Neural cell (in vitro differentiated cells): Measurements from ENCODE around the gene KAT8. TPM values are rescaled to one million over a fixed set of nuclear protein-coding genes. Genes with fewer than 3 reads are reported as not detected.

Source experiments
- H2AFZ ChIP-seq: fragments of 200-600, 300-800 bp; sonication (generic), shearing (Covaris generic); 2 replicates; pipeline ENCODE4 v1.6.0; 2014; ENCODE audit warnings: low read depth, mild to moderate bottlenecking, antibody characterized with exemption, low read length, moderate library complexity
- H3F3A ChIP-seq: fragments of 200-600 bp; shearing (Covaris generic); 2 replicates; pipeline ENCODE4 v1.6.1; 2016; ENCODE audit warnings: mild to moderate bottlenecking, moderate library complexity, mixed read lengths, antibody characterized with exemption, low read length; ENCODE audit not compliant: insufficient read depth, poor library complexity, severe bottlenecking
- H3K27ac ChIP-seq: fragments of 200-600, 300-800 bp; sonication (generic), shearing (Covaris generic); 2 replicates; pipeline ENCODE4 v1.5.1; 2014; ENCODE audit warnings: mild to moderate bottlenecking, low read length, moderate library complexity
- H3K27me3 ChIP-seq: fragments of 300-800, 200-600 bp; sonication (generic), shearing (Covaris generic); 2 replicates; pipeline ENCODE4 v1.6.0; 2014; ENCODE audit warnings: mild to moderate bottlenecking, low read depth, low read length, moderate library complexity; ENCODE audit not compliant: insufficient read depth
- H3K36me3 ChIP-seq: fragments of 300-800, 200-600 bp; sonication (generic), shearing (Covaris generic); 2 replicates; pipeline ENCODE4 v1.5.1; 2014; ENCODE audit warnings: mild to moderate bottlenecking, antibody characterized with exemption, low read length, moderate library complexity; ENCODE audit not compliant: insufficient read depth
- H3K4me2 ChIP-seq: fragments of 300-800, 200-600 bp; sonication (generic), shearing (Covaris generic); 2 replicates; pipeline ENCODE4 v1.6.0; 2014; ENCODE audit warnings: mild to moderate bottlenecking, low read length
- H3K4me3 ChIP-seq: fragments of 300-800, 200-600 bp; sonication (generic), shearing (Covaris generic); 2 replicates; pipeline ENCODE4 v1.5.1; 2014; ENCODE audit warnings: mild to moderate bottlenecking, low read length, moderate library complexity
- H3K79me2 ChIP-seq: fragments of 200-600 bp; shearing (Covaris generic); replicated peaks from 2 replicates; pipeline ENCODE4 v1.6.0; 2014; ENCODE audit warnings: mild to moderate bottlenecking, low read length, moderate library complexity; ENCODE audit not compliant: insufficient read depth
- H3K9ac ChIP-seq: fragments of 300-800, 200-600 bp; sonication (generic), shearing (Covaris generic); 2 replicates; pipeline ENCODE4 v1.6.1; 2016; ENCODE audit warnings: mild to moderate bottlenecking, low read length, mixed read lengths
- H3K9me2 ChIP-seq: fragments of 200-600 bp; shearing (Covaris generic); 2 replicates; pipeline ENCODE4 v1.6.1; 2016; ENCODE audit warnings: mild to moderate bottlenecking, low read length, mixed read lengths; ENCODE audit not compliant: insufficient read depth
- H3K9me3 ChIP-seq: fragments of 200-600, 300-800 bp; sonication (generic), shearing (Covaris generic); 2 replicates; pipeline ENCODE4 v1.6.1; 2016; ENCODE audit warnings: mild to moderate bottlenecking, mixed run types, low read length, moderate library complexity, mixed read lengths
- H4K20me1 ChIP-seq: fragments of 200-600 bp; shearing (Covaris generic); 2 replicates; pipeline ENCODE4 v1.6.1; 2016; ENCODE audit warnings: mild to moderate bottlenecking, mixed run types; ENCODE audit not compliant: insufficient read depth
- CTCF ChIP-seq: fragments of 450-650 bp; IDR thresholded peaks from 2 replicates; pipeline ENCODE4 v1.5.1; 2014; ENCODE audit warnings: antibody characterized with exemption, mild to moderate bottlenecking, moderate library complexity; ENCODE audit not compliant: poor library complexity, severe bottlenecking
- EP300 ChIP-seq: fragments of 450-650 bp; conservative IDR thresholded peaks from 2 replicates; pipeline ENCODE4 v1.6.1; 2014; ENCODE audit warnings: antibody characterized with exemption, mild to moderate bottlenecking, moderate library complexity; ENCODE audit not compliant: poor library complexity, severe bottlenecking
- EZH2 ChIP-seq: fragments of 200-600, 300-800 bp; shearing (Covaris generic), sonication (generic); IDR thresholded peaks from 2 replicates; pipeline ENCODE4 v1.6.1; 2014; ENCODE audit warnings: antibody characterized with exemption, low read length, borderline replicate concordance, mild to moderate bottlenecking; ENCODE audit not compliant: insufficient read depth, poor library complexity, severe bottlenecking
- MXI1 ChIP-seq: fragments of 450-650 bp; conservative IDR thresholded peaks from 2 replicates; pipeline ENCODE4 v1.6.1; 2014; ENCODE audit warnings: antibody characterized with exemption, mild to moderate bottlenecking; ENCODE audit not compliant: poor library complexity, severe bottlenecking
- POLR2AphosphoS5 ChIP-seq: IDR thresholded peaks from 2 replicates; pipeline ENCODE4 v1.6.1; 2012
- RAD21 ChIP-seq: fragments of 450-650 bp; conservative IDR thresholded peaks from 2 replicates; pipeline ENCODE4 v1.6.1; 2014; ENCODE audit warnings: antibody characterized with exemption, mild to moderate bottlenecking, moderate library complexity
- REST ChIP-seq: IDR thresholded peaks from 2 replicates; pipeline ENCODE4 v1.6.1; 2012; ENCODE audit warnings: borderline replicate concordance
- SMC3 ChIP-seq: fragments of 450-650 bp; conservative IDR thresholded peaks from 2 replicates; pipeline ENCODE4 v1.6.1; 2014; ENCODE audit warnings: antibody characterized with exemption, mild to moderate bottlenecking, moderate library complexity; ENCODE audit not compliant: poor library complexity
- TAF1 ChIP-seq: IDR thresholded peaks from 2 replicates; pipeline ENCODE4 v1.6.1; 2012; ENCODE audit warnings: low read depth
- polyA plus RNA-seq: library from polyadenylated mRNA; depleted of rRNA; stranded (reverse); fragments of >200 nt; gene quantifications from 2 replicates; pipeline ENCODE4 v1.2.3, GENCODE V29; 2014

Gene KAT8
- polyA plus RNA-seq, 1 donor from 2014 or later: 98.0 TPM

GRCh38 chr16:31141489-31142108 is 24.1 kb downstream of the KAT8 start:
- no peaks in the 10 kb centered on the region for H3F3A ChIP-seq
- H4K20me1 ChIP-seq: no peaks in the 10 kb centered on the region
- no peaks in the 10 kb centered on the region for H3K79me2 ChIP-seq
- no peaks in the 10 kb centered on the region for H3K9me3 ChIP-seq
- no peak overlapping the region for H3K4me2 ChIP-seq
- no peaks in the 10 kb centered on the region for H3K36me3 ChIP-seq
- H3K9me2 ChIP-seq: no peaks in the 10 kb centered on the region
- H3K9ac ChIP-seq: peak overlapping the region; percentile 53
- no peak overlapping the region for H3K27ac ChIP-seq
- H2AFZ ChIP-seq: no peak overlapping the region
- TF ChIP-seq MXI1 (no peak), EZH2 (no peak), SMC3 (no peak), RAD21 (no peak), TAF1 (no peak), POLR2AphosphoS5 (no peak)
- peak overlapping the region; percentile 68 for H3K4me3 ChIP-seq
- no peaks in the 10 kb centered on the region for H3K27me3 ChIP-seq

- H4K20me1 ChIP-seq: no peaks in the 10 kb centered on the region
- H3K9me2 ChIP-seq: no peaks in the 10 kb centered on the region
- H3K79me2 ChIP-seq: no peaks in the 10 kb centered on the region
- no peaks in the 10 kb centered on the region for H3K27me3 ChIP-seq
- H3K9me3 ChIP-seq: no peaks in the 10 kb centered on the region
- peak overlapping the region; percentile 68 for H3K4me3 ChIP-seq
- H2AFZ ChIP-seq: no peak overlapping the region
- peak overlapping the region; percentile 55 for H3K4me2 ChIP-seq
- H3K9ac ChIP-seq: peak overlapping the region; percentile 53
- no peaks in the 10 kb centered on the region for H3K36me3 ChIP-seq
- H3K27ac ChIP-seq: no peak overlapping the region
- H3F3A ChIP-seq: no peaks in the 10 kb centered on the region
- TF ChIP-seq EP300: peak; percentile 30
- TF ChIP-seq CTCF: peak; percentile 97
- peak; percentile 83 for TF ChIP-seq SMC3
- TF ChIP-seq MXI1: peak; percentile 50
- TF ChIP-seq RAD21: peak; percentile 76
- TF ChIP-seq POLR2AphosphoS5: no peak
- no peak for TF ChIP-seq TAF1
These were observed 24.9 kb downstream of the KAT8 start for GRCh38 chr16:31142109-31143010.

GRCh38 chr16:31143011-31143693 is 25.7 kb downstream of the KAT8 start:
- H3K9me3 ChIP-seq: no peaks in the 10 kb centered on the region
- TF ChIP-seq RAD21 (no peak), POLR2AphosphoS5 (no peak), EP300 (no peak), SMC3 (no peak), REST (no peak), TAF1 (no peak), MXI1 (no peak), CTCF (no peak), EZH2 (no peak)
- no peak overlapping the region for H3K27ac ChIP-seq
- no peaks in the 10 kb centered on the region for H3K79me2 ChIP-seq
- no peaks in the 10 kb centered on the region for H3F3A ChIP-seq
- no peaks in the 10 kb centered on the region for H3K36me3 ChIP-seq
- H3K4me2 ChIP-seq: no peak overlapping the region
- H2AFZ ChIP-seq: no peak overlapping the region
- no peaks in the 10 kb centered on the region for H3K27me3 ChIP-seq
- H3K4me3 ChIP-seq: peak overlapping the region; percentile 68
- H3K9ac ChIP-seq: no peak overlapping the region
- no peaks in the 10 kb centered on the region for H3K9me2 ChIP-seq
- no peaks in the 10 kb centered on the region for H4K20me1 ChIP-seq
